HepG2 (cell line): ENCODE results near the gene KCNS1. TPM values are rescaled to one million over a fixed set of nuclear protein-coding genes. Genes with fewer than 3 reads are reported as not detected.
A peak's percentile ranks its signal among the peaks of the same experiment; 100 is the strongest.

ENCODE experiments used
- ATAC-seq: fragments of 200-7000 bp; cut with Tn5 transposase; 3 replicates; pipeline ENCODE4 v1.9.1; 2020; ENCODE audit warnings: mild to moderate bottlenecking, moderate library complexity
- BruUV-seq: library from RNA; stranded (reverse); fragments of 400-500 nt; replicated peaks from 2 replicates; lab custom pipeline; 2021; lab: Mats Ljungman, UMichigan
- CTCF ChIA-PET: fragments of 300-600 bp; formaldehyde crosslinking; extraction: SDS; loops from one replicate; lab custom pipeline; 2021; ENCODE audit warnings: low total read pairs, inconsistent platforms, low intra/inter-chr PET ratio; lab: Yijun Ruan, JAX
- POLR2A ChIA-PET: fragments of 350-600 bp; sonication (Branson Sonifier 250); formaldehyde crosslinking; loops from one replicate; lab custom pipeline; 2020; ENCODE audit warnings: antibody characterized with exemption, inconsistent platforms; lab: Yijun Ruan, JAX
- DNase-seq: peaks from one replicate; pipeline ENCODE4 v3.0.0-alpha.2; 2015; ENCODE audit warnings: low spot score
- FAIRE-seq: peaks from 3 replicates; lab custom pipeline; 2011; peaks lifted over from hg19 to GRCh38; lab: Jason Lieb, UNC
- H2AFZ ChIP-seq: one replicate; pipeline ENCODE4 v1.6.1; 2011; ENCODE audit warnings: low read length, inconsistent platforms
- H3K27ac ChIP-seq: fragments of 300-600 bp; 3 replicates; pipeline ENCODE4 v1.8.0; 2011; ENCODE audit warnings: mixed run types, mild to moderate bottlenecking, mixed read lengths, low read length, inconsistent platforms; ENCODE audit not compliant: insufficient read depth; ENCODE audit errors: extremely low read length
- H3K27me3 ChIP-seq, 2 experiments: fragments of 200-600 bp in 1 of 2; 2 replicates in 1 of 2; 3 replicates in 1 of 2; pipeline versions ENCODE4 v1.6.0 to v1.8.0; 2011; ENCODE audit warnings: low read length in 2 of 2, mild to moderate bottlenecking in 2 of 2, moderate library complexity in 2 of 2, inconsistent platforms in 1 of 2; ENCODE audit not compliant: insufficient read depth in 2 of 2, control insufficient read depth in 1 of 2
- H3K36me3 ChIP-seq, 2 experiments: fragments of 200-600 bp in 1 of 2; replicated peaks in 1 of 2; 2 replicates in 1 of 2; 3 replicates in 1 of 2; pipeline versions ENCODE4 v1.5.1 to v1.8.0; 2011; ENCODE audit warnings: low read length in 2 of 2, inconsistent platforms in 1 of 2; ENCODE audit not compliant: insufficient read depth in 2 of 2, control insufficient read depth in 1 of 2
- H3K4me1 ChIP-seq: 2 replicates; pipeline ENCODE4 v1.5.1; 2012; ENCODE audit warnings: low read length, inconsistent platforms; ENCODE audit not compliant: insufficient read depth
- H3K4me2 ChIP-seq: 2 replicates; pipeline ENCODE4 v1.6.0; 2011; ENCODE audit warnings: low read depth, low read length, inconsistent platforms
- H3K4me3 ChIP-seq, 3 experiments: fragments of 200-600 bp in 1 of 3; sonication (generic), shearing (Covaris generic) in 1 of 3; replicated peaks in 1 of 3; 2 replicates each; pipeline ENCODE4 v1.5.1; 2011 to 2016; ENCODE audit warnings: low read length in 3 of 3, inconsistent platforms in 2 of 3, low read depth in 2 of 3, mild to moderate bottlenecking in 2 of 3, control low read depth in 1 of 3, mixed read lengths in 1 of 3; ENCODE audit not compliant: insufficient read depth in 1 of 3
- H3K79me2 ChIP-seq: one replicate; pipeline ENCODE4 v1.6.1; 2011; ENCODE audit warnings: low read length, inconsistent platforms; ENCODE audit not compliant: insufficient read depth
- H3K9ac ChIP-seq: 2 replicates; pipeline ENCODE4 v1.6.0; 2011; ENCODE audit warnings: mild to moderate bottlenecking, low read depth, low read length, inconsistent platforms; ENCODE audit not compliant: insufficient read depth
- H3K9me3 ChIP-seq: 2 replicates; pipeline ENCODE4 v1.5.1; 2012; ENCODE audit warnings: mild to moderate bottlenecking, low read length
- H4K20me1 ChIP-seq: 2 replicates; pipeline ENCODE4 v1.6.0; 2011; ENCODE audit warnings: inconsistent platforms, mild to moderate bottlenecking, low read length, moderate library complexity; ENCODE audit not compliant: insufficient read depth
- ARNT2 ChIP-seq: sonication (generic); formaldehyde crosslinking; IDR thresholded peaks from 2 replicates; pipeline ENCODE4 v1.8.0; 2022; ENCODE audit warnings: mild to moderate bottlenecking, low read depth, missing genetic modification reagents, moderate library complexity
- CBX5 ChIP-seq: sonication (generic); formaldehyde crosslinking; IDR thresholded peaks from 2 replicates; pipeline ENCODE4 v1.4.0; 2020; ENCODE audit warnings: missing genetic modification reagents, borderline replicate concordance
- CEBPG ChIP-seq: IDR thresholded peaks from 2 replicates; pipeline ENCODE4 v1.6.1; 2016
- GATA4 ChIP-seq: sonication (generic); IDR thresholded peaks from 2 replicates; pipeline ENCODE4 v1.6.1; 2016; ENCODE audit warnings: antibody characterized with exemption, low read depth, borderline replicate concordance
- HNF4A ChIP-seq: sonication (generic); formaldehyde crosslinking; IDR thresholded peaks from 2 replicates; pipeline ENCODE4 v1.4.0; 2020; ENCODE audit warnings: missing genetic modification reagents
- HNF4G ChIP-seq, 2 experiments: sonication (generic) in 1 of 2; formaldehyde crosslinking in 1 of 2; IDR thresholded peaks; 2 replicates each; pipeline versions ENCODE4 v1.4.0 to v1.6.1; 2011 to 2020; ENCODE audit warnings: borderline replicate concordance in 2 of 2, low read depth in 2 of 2, mild to moderate bottlenecking in 2 of 2, low read length in 1 of 2, missing genetic modification reagents in 1 of 2, moderate library complexity in 1 of 2
- KDM2A ChIP-seq: sonication (generic); formaldehyde crosslinking; IDR thresholded peaks from 2 replicates; pipeline ENCODE4 v1.4.0; 2020; ENCODE audit warnings: low read depth, missing genetic modification reagents, borderline replicate concordance
- MXI1 ChIP-seq: IDR thresholded peaks from 3 replicates; pipeline ENCODE4 v1.6.1; 2012; ENCODE audit warnings: low read depth, low read length, inconsistent platforms, borderline replicate concordance
- POGZ ChIP-seq: sonication (generic); formaldehyde crosslinking; IDR thresholded peaks from 2 replicates; pipeline ENCODE4 v1.4.0; 2020; ENCODE audit warnings: mild to moderate bottlenecking, missing genetic modification reagents
- ZFX ChIP-seq: sonication (generic); formaldehyde crosslinking; IDR thresholded peaks from 2 replicates; pipeline ENCODE4 v1.4.0; 2020; ENCODE audit warnings: mild to moderate bottlenecking, low read depth, missing genetic modification reagents, moderate library complexity
- ZMYM3 ChIP-seq: sonication (generic); formaldehyde crosslinking; IDR thresholded peaks from 2 replicates; pipeline ENCODE4 v1.5.1; 2020; ENCODE audit warnings: mild to moderate bottlenecking, missing genetic modification reagents
- ZNF292 ChIP-seq: sonication (generic); formaldehyde crosslinking; IDR thresholded peaks from 2 replicates; pipeline ENCODE4 v1.8.1; 2022; ENCODE audit warnings: mild to moderate bottlenecking, low read depth, missing genetic modification reagents, borderline replicate concordance
- ZNF335 ChIP-seq: sonication (generic); formaldehyde crosslinking; IDR thresholded peaks from 2 replicates; pipeline ENCODE4 v1.4.0; 2020; ENCODE audit warnings: missing genetic modification reagents
- ZNF337 ChIP-seq: sonication (generic); formaldehyde crosslinking; IDR thresholded peaks from 2 replicates; pipeline ENCODE4 v1.5.1; 2020; ENCODE audit warnings: missing genetic modification reagents, low read depth, mild to moderate bottlenecking, borderline replicate concordance
- ZNF549 ChIP-seq: sonication (generic); formaldehyde crosslinking; IDR thresholded peaks from 2 replicates; pipeline ENCODE4 v1.5.0; 2020; ENCODE audit warnings: missing genetic modification reagents
- ZNF652 ChIP-seq: IDR thresholded peaks from 2 replicates; pipeline ENCODE4 v1.6.1; 2016; ENCODE audit warnings: low read depth, borderline replicate concordance
- WGBS: methylation state at CpG from one replicate; pipeline ENCODE4 v1.1.6; 2017; ENCODE audit warnings: low lambda C conversion rate; 5-methylcytosine and 5-hydroxymethylcytosine counted together
- in situ Hi-C: cut with HindIII; loops from 2 replicates; pipeline ENCODE4 v1.10.0; 2017; ENCODE audit warnings: low pct_unique_long_range_greater_than_20kb; ENCODE audit not compliant: extremely low pct_ligation_motif_present
- intact Hi-C: fragments of 100-400 bp; cut with micrococcal nuclease; formaldehyde crosslinking; loops from one replicate; pipeline ENCODE4 v1.10.0; 2022; ENCODE audit not compliant: unreplicated experiment
- polyA plus RNA-seq, 8 experiments: library from polyadenylated mRNA; depleted of rRNA in 3 of 8; stranded (reverse) in 7 of 8; unstranded in 1 of 8; fragments of >200 nt; fragmentation: Illumina TruSeq in 4 of 8; extraction: Trizol in 4 of 8; gene quantifications; 2 replicates each; pipeline versions ENCODE4 v1.2.1 to v1.2.3, GENCODE V29; 2011 to 2016; ENCODE audit warnings: low read depth in 4 of 8, missing spikeins in 1 of 8, mixed read lengths in 1 of 8; ENCODE audit not compliant: insufficient read depth in 1 of 8
- total RNA-seq, 5 experiments: library from RNA; depleted of rRNA; stranded (reverse); fragments of >200 nt; fragmentation: Illumina TruSeq; extraction: Trizol; gene quantifications; 2 replicates each; pipeline ENCODE4 v1.2.3, GENCODE V29; 2016; ENCODE audit warnings: low read depth in 1 of 5
- TF ChIP-seq, protein P1 (sequence below): sonication (generic); formaldehyde crosslinking; IDR thresholded peaks from 2 replicates; pipeline ENCODE4 v1.4.0; 2020; ENCODE audit warnings: missing genetic modification reagents
- TF ChIP-seq, protein P2 (sequence below), 2 experiments: IDR thresholded peaks; 2 replicates each; pipeline ENCODE4 v1.6.1; 2011 to 2012; ENCODE audit warnings: low read length in 2 of 2, borderline replicate concordance in 1 of 2, low read depth in 1 of 2, mild to moderate bottlenecking in 1 of 2, moderate library complexity in 1 of 2

KCNS1 gene
- total and polyA plus RNA-seq, 2 of the 13 experiments (the other 11 are each of a cell fraction or from before 2014, with no cell fraction given) = 0.03 TPM; not detected in 1

DNA sequence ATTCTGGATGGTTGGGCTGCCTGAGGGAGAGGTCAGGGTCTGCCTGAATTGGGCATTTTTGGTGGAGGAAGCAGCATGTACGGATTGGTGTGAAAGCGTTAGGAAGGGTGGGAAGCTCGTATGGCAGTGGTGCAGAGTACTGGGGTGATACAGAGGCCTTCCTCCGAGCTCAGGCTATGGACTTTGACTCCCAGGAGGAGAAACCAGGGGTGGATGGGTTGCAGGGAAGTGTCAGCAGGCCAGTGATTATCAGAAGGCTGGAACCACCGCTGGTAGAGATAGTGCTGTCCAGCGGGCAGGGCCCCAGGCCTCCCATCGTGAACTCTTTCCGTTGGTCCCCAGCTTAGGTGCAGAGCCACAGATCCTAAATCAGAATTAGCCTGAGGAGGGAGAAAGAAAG, 8.7 kb upstream of the KCNS1 start:
- no peaks in the 10 kb centered on the region for H3K36me3 ChIP-seq
- ChIA-PET POLR2A (no interaction called here), CTCF (interaction anchor here (0.7 kb wide), 1 partner anchor 29 kb away, joined by 3 read pairs; no protein-coding TSS in a partner anchor)
- no peak overlapping the region for H3K4me3 ChIP-seq
- H3K79me2 ChIP-seq = no peaks in the 10 kb centered on the region
- whole genome bisulfite sequencing = 4% methylated on average over 8 of the region's 8 CpGs
- peaks cover 3 to 24% of the 10 kb centered on the region in 2 experiments; a peak in 2 of 5 replicates for H3K27me3 ChIP-seq
- FAIRE-seq = no peak
- no peaks in the 10 kb centered on the region for H4K20me1 ChIP-seq
- H3K4me1 ChIP-seq = peaks cover 10% of the 10 kb centered on the region
- BruUV-seq = no TSS peak
- H3K27ac ChIP-seq = no peak overlapping the region
- peak; percentile 69 for ATAC-seq
- peak overlapping the region; percentile 22; the same call in 1 of the 2 replicates for H3K4me2 ChIP-seq
- H3K9me3 ChIP-seq = no peaks in the 10 kb centered on the region
- no peak overlapping the region for H2AFZ ChIP-seq
- TF ChIP-seq ZNF652 (peak; percentile 49; the same call in 1 of the 2 replicates), ARNT2 (CRISPR knock-in tag) (no peak), HNF4A (CRISPR knock-in tag) (peak; percentile 74), ZMYM3 (CRISPR knock-in tag) (0 out of 2 replicates have a peak, but pooled peaks have one; percentile 29), GATA4 (no peak), ZNF335 (CRISPR knock-in tag) (no peak), ZFX (CRISPR knock-in tag) (peak; percentile 30; the same call in 1 of the 2 replicates), ZNF337 (CRISPR knock-in tag) (no peak), CBX5 (no peak), MXI1 (no peak), KDM2A (no peak), HNF4G (IDR thresholded peaks at IDR 0.05; ENCODE audit: borderline replicate concordance, low read depth, low read length) (peak; percentile 27; the same call in 1 of the 2 replicates), HNF4G (CRISPR knock-in tag; IDR thresholded peaks at IDR 0.05; ENCODE audit: borderline replicate concordance, low read depth) (0 out of 2 replicates have a peak, but pooled peaks have one; percentile 16), POGZ (CRISPR knock-in tag) (0 out of 2 replicates have a peak, but pooled peaks have one; percentile 10), ZNF292 (CRISPR knock-in tag) (peak; percentile 49; the same call in 1 of the 2 replicates), ZNF549 (CRISPR knock-in tag) (no peak), CEBPG (CRISPR knock-in tag) (no peak)
- TF ChIP-seq, protein P1, sequence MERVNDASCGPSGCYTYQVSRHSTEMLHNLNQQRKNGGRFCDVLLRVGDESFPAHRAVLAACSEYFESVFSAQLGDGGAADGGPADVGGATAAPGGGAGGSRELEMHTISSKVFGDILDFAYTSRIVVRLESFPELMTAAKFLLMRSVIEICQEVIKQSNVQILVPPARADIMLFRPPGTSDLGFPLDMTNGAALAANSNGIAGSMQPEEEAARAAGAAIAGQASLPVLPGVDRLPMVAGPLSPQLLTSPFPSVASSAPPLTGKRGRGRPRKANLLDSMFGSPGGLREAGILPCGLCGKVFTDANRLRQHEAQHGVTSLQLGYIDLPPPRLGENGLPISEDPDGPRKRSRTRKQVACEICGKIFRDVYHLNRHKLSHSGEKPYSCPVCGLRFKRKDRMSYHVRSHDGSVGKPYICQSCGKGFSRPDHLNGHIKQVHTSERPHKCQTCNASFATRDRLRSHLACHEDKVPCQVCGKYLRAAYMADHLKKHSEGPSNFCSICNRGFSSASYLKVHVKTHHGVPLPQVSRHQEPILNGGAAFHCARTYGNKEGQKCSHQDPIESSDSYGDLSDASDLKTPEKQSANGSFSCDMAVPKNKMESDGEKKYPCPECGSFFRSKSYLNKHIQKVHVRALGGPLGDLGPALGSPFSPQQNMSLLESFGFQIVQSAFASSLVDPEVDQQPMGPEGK (CRISPR knock-in tag) = 0 out of 2 replicates have a peak, but pooled peaks have one; percentile 7
- TF ChIP-seq, protein P2, sequence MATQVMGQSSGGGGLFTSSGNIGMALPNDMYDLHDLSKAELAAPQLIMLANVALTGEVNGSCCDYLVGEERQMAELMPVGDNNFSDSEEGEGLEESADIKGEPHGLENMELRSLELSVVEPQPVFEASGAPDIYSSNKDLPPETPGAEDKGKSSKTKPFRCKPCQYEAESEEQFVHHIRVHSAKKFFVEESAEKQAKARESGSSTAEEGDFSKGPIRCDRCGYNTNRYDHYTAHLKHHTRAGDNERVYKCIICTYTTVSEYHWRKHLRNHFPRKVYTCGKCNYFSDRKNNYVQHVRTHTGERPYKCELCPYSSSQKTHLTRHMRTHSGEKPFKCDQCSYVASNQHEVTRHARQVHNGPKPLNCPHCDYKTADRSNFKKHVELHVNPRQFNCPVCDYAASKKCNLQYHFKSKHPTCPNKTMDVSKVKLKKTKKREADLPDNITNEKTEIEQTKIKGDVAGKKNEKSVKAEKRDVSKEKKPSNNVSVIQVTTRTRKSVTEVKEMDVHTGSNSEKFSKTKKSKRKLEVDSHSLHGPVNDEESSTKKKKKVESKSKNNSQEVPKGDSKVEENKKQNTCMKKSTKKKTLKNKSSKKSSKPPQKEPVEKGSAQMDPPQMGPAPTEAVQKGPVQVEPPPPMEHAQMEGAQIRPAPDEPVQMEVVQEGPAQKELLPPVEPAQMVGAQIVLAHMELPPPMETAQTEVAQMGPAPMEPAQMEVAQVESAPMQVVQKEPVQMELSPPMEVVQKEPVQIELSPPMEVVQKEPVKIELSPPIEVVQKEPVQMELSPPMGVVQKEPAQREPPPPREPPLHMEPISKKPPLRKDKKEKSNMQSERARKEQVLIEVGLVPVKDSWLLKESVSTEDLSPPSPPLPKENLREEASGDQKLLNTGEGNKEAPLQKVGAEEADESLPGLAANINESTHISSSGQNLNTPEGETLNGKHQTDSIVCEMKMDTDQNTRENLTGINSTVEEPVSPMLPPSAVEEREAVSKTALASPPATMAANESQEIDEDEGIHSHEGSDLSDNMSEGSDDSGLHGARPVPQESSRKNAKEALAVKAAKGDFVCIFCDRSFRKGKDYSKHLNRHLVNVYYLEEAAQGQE (IDR thresholded peaks at IDR 0.05; ENCODE audit: borderline replicate concordance in 1 of 2, low read depth in 1 of 2, low read length in 2 of 2) = 0 out of 4 replicates have a peak, but pooled peaks of 1 of the 2 experiments have one; percentile 31
- no peak overlapping the region for H3K9ac ChIP-seq
- in situ Hi-C loops = no loop called here
- peak; percentile 22 for DNase-seq
- intact Hi-C loops = loop anchor here (5.0 kb wide), 1 partner anchor 97 kb away; no protein-coding TSS in a partner anchor
